Mesodermal cell (in vitro differentiated cells): ENCODE data around the gene ST3GAL4.

Experiments
- H3K27ac ChIP-seq: 2 replicates; pipeline ENCODE4 v1.7.0; 2013; ENCODE audit warnings: mild to moderate bottlenecking, low read depth, low read length, moderate library complexity; ENCODE audit not compliant: severe bottlenecking
- H3K36me3 ChIP-seq: 2 replicates; pipeline ENCODE4 v1.7.1; 2013; ENCODE audit warnings: mild to moderate bottlenecking, low read length, moderate library complexity; ENCODE audit not compliant: control insufficient read depth, insufficient read depth
- H3K4me1 ChIP-seq: one replicate; pipeline ENCODE4 v1.7.1; 2013; ENCODE audit warnings: mild to moderate bottlenecking, low read length; ENCODE audit not compliant: insufficient read depth, control insufficient read depth, poor library complexity, severe bottlenecking
- H3K4me3 ChIP-seq: 2 replicates; pipeline ENCODE4 v1.7.0; 2013; ENCODE audit warnings: low read length, control low read depth, mild to moderate bottlenecking; ENCODE audit not compliant: insufficient read depth, poor library complexity, severe bottlenecking; ENCODE audit errors: extremely low read depth
- H3K9me3 ChIP-seq: 2 replicates; pipeline ENCODE4 v1.7.1; 2013; ENCODE audit warnings: mild to moderate bottlenecking, low read length, moderate library complexity; ENCODE audit not compliant: control insufficient read depth
- WGBS, 2 experiments: methylation state at CpG; one replicate each; pipeline ENCODE4 v1.1.5; 2013; ENCODE audit warnings: missing lambda C conversion rate in 2 of 2; ENCODE audit not compliant: insufficient coverage in 2 of 2; 5-methylcytosine and 5-hydroxymethylcytosine counted together

ST3GAL4 gene

GRCh38 chr11:126418887-126419286 lies 63.4 kb downstream of the ST3GAL4 start:
- Histone ChIP-seq H3K36me3 (peaks cover 9% of the 10 kb centered on the region), H3K4me3 (no peak overlapping the region), H3K4me1 (no peaks in the 10 kb centered on the region), H3K27ac (no peak overlapping the region), H3K9me3 (no peaks in the 10 kb centered on the region)
- WGBS, 2 experiments: no CpG with 5 or more reads among the region's 1 CpG

- no peak overlapping the region for H3K4me3 ChIP-seq
- WGBS, 2 experiments: 90 to 92% methylated on average over 9 of the region's 11 CpGs
- no peaks in the 10 kb centered on the region for H3K9me3 ChIP-seq
- H3K4me1 ChIP-seq: no peaks in the 10 kb centered on the region
- H3K36me3 ChIP-seq: peaks cover 9% of the 10 kb centered on the region
- no peak overlapping the region for H3K27ac ChIP-seq
Measured at GRCh38 chr11:126419801-126420697, 64.6 kb downstream of the ST3GAL4 start.

- Histone ChIP-seq H3K27ac (no peak overlapping the region), H3K4me1 (no peaks in the 10 kb centered on the region), H3K9me3 (no peaks in the 10 kb centered on the region), H3K4me3 (no peak overlapping the region), H3K36me3 (peaks cover 4% of the 10 kb centered on the region)
- WGBS, 2 experiments: 96% methylated on average over 3 of the region's 6 CpGs
Measured at GRCh38 chr11:126420698-126421256, 65.3 kb downstream of the ST3GAL4 start.

GRCh38 chr11:126421271-126421671 lies 65.8 kb downstream of the ST3GAL4 start:
- Histone ChIP-seq H3K4me1 (no peaks in the 10 kb centered on the region), H3K4me3 (no peak overlapping the region), H3K36me3 (peaks cover 3% of the 10 kb centered on the region), H3K9me3 (no peaks in the 10 kb centered on the region), H3K27ac (no peak overlapping the region)
- WGBS, 2 experiments: 96 to 97% methylated on average over 8 to 13 of the region's 13 CpGs

GRCh38 chr11:126422446-126422845 lies 67.0 kb downstream of the ST3GAL4 start:
- Histone ChIP-seq H3K4me3 (no peak overlapping the region), H3K36me3 (no peaks in the 10 kb centered on the region), H3K4me1 (peaks cover 2% of the 10 kb centered on the region), H3K9me3 (no peaks in the 10 kb centered on the region), H3K27ac (no peak overlapping the region)
- WGBS, 2 experiments: 95 to 100% methylated on average over 2 of the region's 2 CpGs

- Histone ChIP-seq H3K36me3 (no peaks in the 10 kb centered on the region), H3K4me1 (peaks cover 3% of the 10 kb centered on the region), H3K9me3 (no peaks in the 10 kb centered on the region), H3K27ac (no peak overlapping the region), H3K4me3 (no peak overlapping the region)
- 100% methylated on average over 1 of the region's 2 CpGs for WGBS, 2 experiments
Measured at GRCh38 chr11:126423154-126423553, 67.7 kb downstream of the ST3GAL4 start.

- H3K9me3 ChIP-seq: no peaks in the 10 kb centered on the region
- no peak overlapping the region for H3K27ac ChIP-seq
- no peaks in the 10 kb centered on the region for H3K36me3 ChIP-seq
- no peak overlapping the region for H3K4me3 ChIP-seq
- WGBS, 2 experiments: 79 to 94% methylated on average over 6 to 7 of the region's 11 CpGs
- peaks cover 3% of the 10 kb centered on the region for H3K4me1 ChIP-seq
Measured at GRCh38 chr11:126423743-126424142, 68.3 kb downstream of the ST3GAL4 start.

GRCh38 chr11:126424471-126425039 lies 69.1 kb downstream of the ST3GAL4 start:
- 89 to 91% methylated on average over 27 to 30 of the region's 30 CpGs for WGBS, 2 experiments
- H3K4me3 ChIP-seq: no peak overlapping the region
- no peaks in the 10 kb centered on the region for H3K36me3 ChIP-seq
- peaks cover 3% of the 10 kb centered on the region for H3K4me1 ChIP-seq
- H3K27ac ChIP-seq: no peak overlapping the region
- H3K9me3 ChIP-seq: no peaks in the 10 kb centered on the region

- H3K4me1 ChIP-seq: peaks cover 7% of the 10 kb centered on the region
- 94 to 96% methylated on average over 3 of the region's 3 CpGs for WGBS, 2 experiments
- no peaks in the 10 kb centered on the region for H3K36me3 ChIP-seq
- no peaks in the 10 kb centered on the region for H3K9me3 ChIP-seq
- no peak overlapping the region for H3K4me3 ChIP-seq
- no peak overlapping the region for H3K27ac ChIP-seq
Measured at GRCh38 chr11:126426106-126426505, 70.6 kb downstream of the ST3GAL4 start.

GRCh38 chr11:126426820-126427749 lies 71.6 kb downstream of the ST3GAL4 start:
- Histone ChIP-seq H3K4me3 (no peak overlapping the region), H3K27ac (no peak overlapping the region), H3K4me1 (peaks cover 16% of the 10 kb centered on the region), H3K36me3 (no peaks in the 10 kb centered on the region), H3K9me3 (no peaks in the 10 kb centered on the region)
- 92 to 93% methylated on average over 8 to 12 of the region's 14 CpGs for WGBS, 2 experiments
